Effector CD4-positive, alpha-beta T cell (primary cell): ENCODE data around the gene TRPV5.

Source experiments
- DNase-seq: peaks from one replicate; pipeline ENCODE4 v3.0.0-alpha.2; 2020

TRPV5 gene

DNA sequence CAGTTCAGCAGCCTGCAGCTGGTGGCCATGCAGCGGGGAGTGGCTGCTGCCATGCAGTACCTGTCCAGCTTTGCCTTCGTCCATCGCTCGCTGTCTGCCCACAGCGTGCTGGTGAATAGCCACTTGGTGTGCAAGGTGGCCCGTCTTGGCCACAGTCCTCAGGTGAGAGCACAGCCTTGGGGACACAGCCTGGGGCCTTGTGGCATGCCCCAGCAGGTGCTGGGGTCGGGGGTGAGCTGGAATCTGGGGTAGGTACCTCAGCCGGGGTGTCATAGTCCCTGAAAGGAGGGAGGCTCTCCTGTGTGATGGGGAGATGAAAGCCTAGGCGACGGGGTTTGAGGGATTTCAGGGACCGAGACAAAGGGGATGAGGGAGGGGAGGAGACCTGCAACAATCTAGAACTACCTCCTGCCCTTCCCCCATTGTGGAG, 64.5 kb downstream of the TRPV5 start:
- no peak for DNase-seq

DNA sequence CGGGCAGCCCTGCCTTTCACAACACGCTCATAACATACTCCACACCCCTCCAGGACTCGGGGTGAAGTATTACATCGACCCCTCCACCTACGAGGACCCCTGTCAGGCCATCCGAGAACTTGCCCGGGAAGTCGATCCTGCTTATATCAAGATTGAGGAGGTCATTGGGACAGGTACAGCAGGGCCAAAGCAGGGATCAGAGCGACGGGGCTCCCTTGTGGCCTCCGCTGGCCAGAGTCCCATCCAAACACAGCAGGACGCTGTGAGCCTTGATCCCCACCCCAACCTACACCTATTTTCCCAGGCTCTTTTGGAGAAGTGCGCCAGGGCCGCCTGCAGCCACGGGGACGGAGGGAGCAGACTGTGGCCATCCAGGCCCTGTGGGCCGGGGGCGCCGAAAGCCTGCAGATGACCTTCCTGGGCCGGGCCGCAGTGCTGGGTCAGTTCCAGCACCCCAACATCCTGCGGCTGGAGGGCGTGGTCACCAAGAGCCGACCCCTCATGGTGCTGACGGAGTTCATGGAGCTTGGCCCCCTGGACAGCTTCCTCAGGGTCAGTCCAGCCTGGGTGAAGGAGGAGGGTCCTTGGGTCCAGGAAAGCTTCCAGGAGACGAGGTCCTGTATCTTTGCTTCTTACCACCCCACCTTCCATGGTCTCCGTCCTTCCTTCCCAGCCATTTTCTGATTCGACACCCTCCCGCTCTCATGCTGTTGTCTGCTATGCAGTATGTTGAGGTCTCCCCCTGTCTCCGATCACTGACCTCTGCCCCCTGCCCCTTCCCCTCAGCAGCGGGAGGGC, 65.2 kb downstream of the TRPV5 start:
- DNase-seq = no peak

DNA sequence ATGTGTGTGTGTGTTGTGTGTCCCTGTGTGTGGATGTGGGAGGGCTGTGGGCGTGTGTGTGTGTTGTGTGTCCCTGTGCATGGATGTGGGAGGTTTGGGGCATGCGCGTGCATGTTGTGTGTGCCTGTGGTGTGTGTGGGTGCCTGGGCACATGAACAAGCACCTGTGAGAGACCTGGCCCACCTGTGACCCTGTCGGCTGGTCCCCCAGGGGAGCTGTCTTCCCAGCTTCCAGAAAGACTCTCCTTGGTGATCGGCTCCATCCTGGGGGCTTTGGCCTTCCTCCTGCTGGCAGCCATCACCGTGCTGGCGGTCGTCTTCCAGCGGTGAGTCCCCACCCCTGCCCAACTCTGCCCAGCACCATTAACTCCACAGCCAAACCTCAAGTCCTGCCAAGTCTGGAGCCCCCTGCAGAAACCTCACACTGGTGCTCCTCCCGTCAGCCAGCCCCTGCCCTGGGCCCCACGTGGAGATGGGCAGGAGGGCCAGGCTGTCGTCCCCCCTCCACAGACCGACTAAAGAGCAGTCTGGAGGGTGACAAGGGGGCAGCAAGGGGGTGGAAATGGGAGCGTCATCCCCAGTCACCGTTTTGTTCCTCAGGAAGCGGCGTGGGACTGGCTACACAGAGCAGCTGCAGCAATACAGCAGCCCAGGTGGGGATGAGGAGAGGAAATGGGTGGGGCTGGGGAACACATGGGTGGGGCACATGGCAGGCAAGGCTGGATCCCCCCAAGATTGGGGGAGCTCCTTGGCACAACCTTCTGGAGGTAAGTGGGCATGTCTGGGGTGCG, 66.0 kb downstream of the TRPV5 start:
- DNase-seq = no peak

DNA sequence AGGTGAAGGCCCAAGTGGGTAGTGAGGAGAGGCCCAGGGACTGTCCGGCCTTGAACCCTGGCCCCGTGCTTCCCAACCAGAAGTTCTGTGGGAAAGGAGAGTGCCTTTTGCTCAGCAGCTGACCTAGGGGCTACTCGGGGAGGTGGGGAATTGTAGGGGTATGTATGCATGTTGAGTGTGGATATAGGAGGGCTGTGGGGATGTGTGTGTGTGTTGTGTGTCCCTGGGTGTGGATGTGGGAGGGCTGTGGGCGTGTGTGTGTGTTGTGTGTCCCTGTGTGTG, 66.5 kb downstream of the TRPV5 start:
- no peak for DNase-seq

DNA sequence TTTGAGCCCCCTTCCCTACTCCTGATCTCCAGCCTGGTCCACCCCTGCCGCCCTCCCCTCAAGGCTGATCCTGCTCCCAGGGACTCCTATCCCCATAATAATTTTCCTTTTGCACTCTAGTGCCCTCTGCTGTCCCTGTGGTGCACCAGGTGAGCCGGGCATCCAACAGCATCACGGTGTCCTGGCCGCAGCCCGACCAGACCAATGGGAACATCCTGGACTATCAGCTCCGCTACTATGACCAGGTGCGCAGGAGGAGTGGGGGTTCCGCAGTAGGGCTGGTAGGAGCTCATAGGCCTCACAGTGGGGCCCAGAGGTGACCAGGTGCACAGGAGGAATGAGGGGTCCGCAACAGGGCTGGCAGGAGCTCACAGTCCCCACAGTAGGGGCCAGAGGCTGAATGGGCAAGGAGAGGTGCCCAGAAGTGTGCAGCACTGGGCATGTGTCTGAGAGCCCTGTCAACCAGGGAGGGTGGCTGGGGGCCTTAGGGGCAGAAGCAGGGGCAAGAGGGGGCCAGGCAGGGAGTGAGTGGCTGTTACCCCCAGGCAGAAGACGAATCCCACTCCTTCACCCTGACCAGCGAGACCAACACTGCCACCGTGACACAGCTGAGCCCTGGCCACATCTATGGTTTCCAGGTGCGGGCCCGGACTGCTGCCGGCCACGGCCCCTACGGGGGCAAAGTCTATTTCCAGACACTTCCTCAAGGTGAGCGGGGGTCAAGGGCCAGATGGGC, 67.0 kb downstream of the TRPV5 start:
- DNase-seq = no peak

DNA sequence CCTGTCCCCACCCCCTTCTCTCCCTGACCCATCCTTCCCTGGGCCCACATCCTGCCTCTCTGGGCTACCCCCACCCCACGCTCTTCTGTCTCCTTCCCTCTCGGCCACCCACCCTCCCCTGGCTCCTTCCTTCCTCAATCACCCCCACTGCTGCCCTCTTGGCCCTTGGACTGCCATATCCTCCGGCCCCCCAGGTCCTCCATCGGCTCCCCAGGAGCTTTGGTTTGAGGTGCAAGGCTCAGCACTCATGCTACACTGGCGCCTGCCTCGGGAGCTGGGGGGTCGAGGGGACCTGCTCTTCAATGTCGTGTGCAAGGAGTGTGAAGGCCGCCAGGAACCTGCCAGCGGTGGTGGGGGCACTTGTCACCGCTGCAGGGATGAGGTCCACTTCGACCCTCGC, 67.8 kb downstream of the TRPV5 start:
- DNase-seq = no peak

DNA sequence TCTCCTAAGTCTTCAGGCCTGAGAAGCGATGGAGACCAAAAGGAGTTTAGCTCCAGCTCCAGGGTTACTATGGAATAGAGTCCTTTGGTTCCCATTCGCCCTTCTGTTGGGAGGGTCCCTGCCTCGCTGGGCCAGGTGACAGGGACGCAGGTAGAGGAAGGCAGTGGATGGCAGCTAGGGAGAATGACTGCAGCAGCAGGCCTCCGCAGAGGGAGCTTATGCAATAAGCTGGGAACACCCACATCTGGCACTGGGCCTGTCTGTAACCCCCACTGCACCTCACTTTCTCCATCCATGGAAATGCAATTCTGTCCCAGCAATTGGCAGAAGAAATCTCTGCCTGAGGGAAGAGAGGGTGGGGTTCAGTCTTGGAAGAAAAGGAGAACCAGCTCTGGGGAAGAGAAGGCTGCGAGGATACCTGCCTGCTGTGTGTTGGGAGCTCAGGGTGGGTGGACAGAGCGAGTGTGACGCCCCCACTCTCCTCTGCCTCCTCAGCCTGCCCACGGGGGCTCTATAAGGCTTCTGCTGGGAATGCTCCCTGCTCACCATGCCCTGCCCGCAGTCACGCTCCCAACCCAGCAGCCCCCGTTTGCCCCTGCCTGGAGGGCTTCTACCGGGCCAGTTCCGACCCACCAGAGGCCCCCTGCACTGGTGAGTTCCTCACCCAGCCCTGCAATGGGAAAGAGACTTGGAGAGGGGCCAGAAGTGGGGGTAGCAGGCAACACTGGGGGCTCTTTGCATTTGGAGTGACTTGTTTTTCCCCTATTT, 68.4 kb downstream of the TRPV5 start:
- no peak for DNase-seq

DNA sequence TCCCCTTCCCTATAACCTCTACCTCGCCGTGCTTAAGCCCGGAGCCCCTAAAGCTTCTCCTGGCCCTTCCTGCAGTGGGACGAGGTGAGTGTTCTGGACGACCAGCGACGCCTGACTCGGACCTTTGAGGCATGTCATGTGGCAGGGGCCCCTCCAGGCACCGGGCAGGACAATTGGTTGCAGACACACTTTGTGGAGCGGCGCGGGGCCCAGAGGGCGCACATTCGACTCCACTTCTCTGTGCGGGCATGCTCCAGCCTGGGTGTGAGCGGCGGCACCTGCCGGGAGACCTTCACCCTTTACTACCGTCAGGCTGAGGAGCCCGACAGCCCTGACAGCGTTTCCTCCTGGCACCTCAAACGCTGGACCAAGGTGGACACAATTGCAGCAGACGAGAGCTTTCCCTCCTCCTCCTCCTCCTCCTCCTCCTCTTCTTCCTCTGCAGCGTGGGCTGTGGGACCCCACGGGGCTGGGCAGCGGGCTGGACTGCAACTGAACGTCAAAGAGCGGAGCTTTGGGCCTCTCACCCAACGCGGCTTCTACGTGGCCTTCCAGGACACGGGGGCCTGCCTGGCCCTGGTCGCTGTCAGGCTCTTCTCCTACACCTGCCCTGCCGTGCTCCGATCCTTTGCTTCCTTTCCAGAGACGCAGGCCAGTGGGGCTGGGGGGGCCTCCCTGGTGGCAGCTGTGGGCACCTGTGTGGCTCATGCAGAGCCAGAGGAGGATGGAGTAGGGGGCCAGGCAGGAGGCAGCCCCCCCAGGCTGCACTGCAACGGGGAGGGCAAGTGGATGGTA, 69.5 kb downstream of the TRPV5 start:
- DNase-seq = no peak

DNA sequence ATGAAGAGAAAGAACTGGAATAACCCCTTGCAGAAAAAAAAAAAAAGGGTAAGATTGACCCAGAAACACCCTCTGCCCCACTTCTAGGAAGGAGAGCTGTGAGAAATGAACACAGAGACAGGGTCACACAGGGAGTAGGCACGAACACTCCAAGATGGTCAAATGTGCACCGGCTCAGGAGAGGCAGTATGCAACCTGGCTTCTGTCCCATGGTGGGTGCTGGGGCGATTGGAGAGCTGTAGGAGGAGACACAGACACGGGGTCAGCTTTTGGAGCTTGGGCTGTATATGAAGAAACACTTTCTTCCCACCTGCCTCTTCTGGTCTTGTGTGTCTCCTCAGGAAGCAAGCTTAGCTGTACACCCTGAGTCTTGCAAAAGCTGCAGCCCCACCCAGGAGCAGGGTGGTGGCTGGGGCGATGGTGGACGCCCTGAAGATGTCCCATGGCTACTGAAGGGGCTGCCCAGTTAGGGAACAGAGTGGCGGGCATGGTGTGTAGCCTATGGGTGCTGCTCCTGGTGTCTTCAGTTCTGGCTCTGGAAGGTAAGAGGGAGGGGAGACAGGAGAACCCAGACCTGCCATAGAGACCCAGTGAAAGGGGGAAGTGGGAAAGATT, 70.7 kb downstream of the TRPV5 start:
- no peak for DNase-seq

DNA sequence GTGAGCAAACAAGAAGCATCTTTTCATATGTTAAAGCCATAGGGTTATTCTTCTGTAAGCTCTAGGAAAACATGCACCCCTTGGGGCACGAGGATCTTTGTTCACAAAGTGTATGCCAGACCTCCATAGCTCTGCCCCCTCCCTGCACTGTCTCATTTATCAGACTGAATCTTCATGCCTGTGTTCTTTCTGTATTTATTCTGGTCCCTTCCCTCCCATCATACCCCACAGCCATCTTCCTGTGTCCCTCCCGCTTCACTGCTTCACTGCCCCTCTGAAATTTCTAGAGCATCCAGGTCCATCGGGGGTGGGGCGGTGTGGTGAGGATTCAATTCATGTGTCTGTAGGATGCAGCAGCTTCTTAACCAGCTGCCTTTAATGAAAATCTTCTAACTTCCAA, 71.2 kb downstream of the TRPV5 start:
- DNase-seq = no peak

DNA sequence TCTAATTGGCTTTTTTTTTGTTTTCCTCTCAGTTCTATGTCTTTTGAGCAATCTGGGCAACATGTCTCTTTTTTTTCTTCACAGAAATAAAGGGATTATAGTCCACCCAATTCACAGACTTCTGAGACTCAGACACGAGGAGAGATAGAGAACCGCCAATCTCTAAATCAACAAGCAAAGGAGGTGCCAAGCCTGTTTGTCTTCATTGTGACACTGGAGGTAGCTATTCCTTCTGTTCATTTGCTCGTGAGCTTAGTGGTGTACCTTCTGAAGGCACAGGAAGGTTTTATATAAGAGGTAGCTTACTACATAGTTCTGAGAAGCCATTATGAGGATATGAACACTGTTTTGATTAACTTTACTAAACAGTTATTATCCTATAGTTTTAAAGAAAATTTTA, 72.6 kb downstream of the TRPV5 start:
- no peak for DNase-seq

DNA sequence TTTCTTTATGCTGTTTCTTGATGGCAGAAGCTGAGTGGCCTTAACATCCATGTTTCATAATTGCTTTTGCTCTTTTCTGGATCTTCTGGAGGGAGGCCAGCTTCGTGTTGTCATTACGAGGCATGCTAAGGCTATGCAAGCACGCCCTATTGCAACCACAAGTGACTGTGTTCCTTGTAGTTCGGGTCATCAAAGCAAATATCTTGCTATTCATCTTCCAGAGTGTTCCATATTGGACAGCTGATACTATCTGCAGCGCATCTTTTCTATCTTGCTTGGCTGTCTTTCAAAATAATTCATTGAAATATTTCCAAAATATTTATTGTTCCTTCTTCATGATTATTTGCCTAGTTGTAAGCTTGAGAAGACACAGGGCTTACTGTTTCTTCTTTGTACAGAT, 73.7 kb downstream of the TRPV5 start:
- DNase-seq = no peak

DNA sequence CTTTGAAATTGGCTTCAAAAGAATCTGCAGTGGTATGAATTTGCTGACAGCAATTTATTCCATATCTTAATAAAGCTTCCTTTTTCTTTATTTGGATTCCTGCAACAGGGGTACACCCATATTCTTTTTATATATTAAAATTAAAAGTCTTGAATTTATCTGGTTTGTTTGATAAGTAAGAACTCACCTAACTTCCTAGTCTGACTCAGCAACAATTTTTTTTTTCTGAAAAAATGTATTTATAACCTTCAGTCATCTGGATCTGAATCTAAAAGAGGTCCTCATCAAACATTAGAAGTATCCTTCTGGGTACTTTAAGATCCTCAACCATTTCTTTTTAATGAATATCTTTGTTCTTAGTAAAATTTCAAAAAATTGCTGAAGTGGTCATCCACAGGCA, 74.1 kb downstream of the TRPV5 start:
- no peak for DNase-seq
